HEK293 (cell line): Measurements from ENCODE around the gene SRSF11.

Experiments used
- CTCF ChIA-PET: fragments of 350-600 bp; formaldehyde crosslinking; extraction: SDS; loops from one replicate; lab custom pipeline; 2021; ENCODE audit warnings: antibody characterized with exemption; lab: Yijun Ruan, JAX
- POLR2A ChIA-PET: fragments of 300-600 bp; formaldehyde crosslinking; extraction: SDS; loops from one replicate; lab custom pipeline; 2020; ENCODE audit warnings: antibody characterized with exemption, inconsistent platforms; lab: Yijun Ruan, JAX
- H3K27ac ChIP-seq: fragments of 200-500 bp; sonication (Bioruptor generic); 2 replicates; pipeline ENCODE4 v1.5.1; 2014; ENCODE audit warnings: low read depth, low read length, control low read depth, inconsistent platforms; ENCODE audit errors: extremely low read depth
- H3K36me3 ChIP-seq, 2 experiments: fragments of 200-500 bp in 1 of 2; sonication (Bioruptor generic) in 1 of 2; 1 replicate in 1 of 2; 2 replicates in 1 of 2; pipeline ENCODE4 v1.5.1; 2014 to 2017; ENCODE audit warnings: inconsistent platforms in 2 of 2, low read length in 2 of 2; ENCODE audit not compliant: control insufficient read depth in 2 of 2, insufficient read depth in 1 of 2
- H3K4me1 ChIP-seq: fragments of 200-500 bp; sonication (Bioruptor generic); 2 replicates; pipeline ENCODE4 v1.5.1; 2014; ENCODE audit warnings: mild to moderate bottlenecking, low read length, inconsistent platforms; ENCODE audit not compliant: control insufficient read depth, insufficient read depth
- H3K4me3 ChIP-seq: 2 replicates; pipeline ENCODE4 v1.5.1; 2011; ENCODE audit warnings: low read depth, mild to moderate bottlenecking, control low read depth, low read length, moderate library complexity
- H3K9me3 ChIP-seq: fragments of 200-500 bp; sonication (Bioruptor generic); 2 replicates; pipeline ENCODE4 v1.5.1; 2014; ENCODE audit warnings: low read depth, low read length, inconsistent platforms; ENCODE audit not compliant: control insufficient read depth, insufficient read depth
- GLI2 ChIP-seq: fragments of 450-650 bp; formaldehyde crosslinking; IDR thresholded peaks from 2 replicates; pipeline ENCODE4; 2017; ENCODE audit warnings: missing biosample characterization, missing genetic modification characterization, low read depth, borderline replicate concordance
- KLF1 ChIP-seq: fragments of 450-650 bp; formaldehyde crosslinking; IDR thresholded peaks from 2 replicates; pipeline ENCODE4 v1.5.1; 2016; ENCODE audit warnings: missing biosample characterization, missing genetic modification characterization
- KLF16 ChIP-seq: fragments of 450-650 bp; formaldehyde crosslinking; IDR thresholded peaks from 2 replicates; pipeline ENCODE4 v1.5.1; 2017; ENCODE audit warnings: missing biosample characterization, missing genetic modification characterization
- KLF17 ChIP-seq: fragments of 450-650 bp; formaldehyde crosslinking; IDR thresholded peaks from 2 replicates; pipeline ENCODE4 v1.5.1; 2016; ENCODE audit warnings: missing biosample characterization, missing genetic modification characterization
- OVOL3 ChIP-seq: fragments of 450-650 bp; formaldehyde crosslinking; IDR thresholded peaks from 2 replicates; pipeline ENCODE4 v1.5.1; 2016; ENCODE audit warnings: missing biosample characterization, missing genetic modification characterization
- PATZ1 ChIP-seq: fragments of 450-650 bp; formaldehyde crosslinking; IDR thresholded peaks from 2 replicates; pipeline ENCODE4 v1.5.1; 2016; ENCODE audit warnings: missing biosample characterization, missing genetic modification characterization
- REST ChIP-seq: fragments of 450-650 bp; formaldehyde crosslinking; IDR thresholded peaks from 2 replicates; pipeline ENCODE4 v1.5.1; 2016; ENCODE audit warnings: missing biosample characterization, missing genetic modification characterization
- TSHZ1 ChIP-seq: fragments of 450-650 bp; formaldehyde crosslinking; IDR thresholded peaks from 2 replicates; pipeline ENCODE4 v1.5.1; 2016; ENCODE audit warnings: missing biosample characterization, missing genetic modification characterization, borderline replicate concordance
- ZBTB17 ChIP-seq: fragments of 450-650 bp; formaldehyde crosslinking; IDR thresholded peaks from 2 replicates; pipeline ENCODE4 v1.5.1; 2016; ENCODE audit warnings: missing biosample characterization, missing genetic modification characterization
- ZFP41 ChIP-seq: fragments of 450-650 bp; formaldehyde crosslinking; IDR thresholded peaks from 2 replicates; pipeline ENCODE4 v1.5.1; 2016; ENCODE audit warnings: missing biosample characterization, missing genetic modification characterization, borderline replicate concordance
- ZNF112 ChIP-seq: fragments of 450-650 bp; formaldehyde crosslinking; IDR thresholded peaks from 2 replicates; pipeline ENCODE4 v1.5.0; 2017; ENCODE audit warnings: missing biosample characterization, missing genetic modification characterization
- ZNF146 ChIP-seq: fragments of 450-650 bp; formaldehyde crosslinking; IDR thresholded peaks from 2 replicates; pipeline ENCODE4 v1.5.1; 2016; ENCODE audit warnings: missing biosample characterization, missing genetic modification characterization
- ZNF16 ChIP-seq: fragments of 450-650 bp; formaldehyde crosslinking; IDR thresholded peaks from 2 replicates; pipeline ENCODE4 v1.5.1; 2016; ENCODE audit warnings: low read depth, missing biosample characterization, missing genetic modification characterization
- ZNF19 ChIP-seq: fragments of 450-650 bp; formaldehyde crosslinking; IDR thresholded peaks from 2 replicates; pipeline ENCODE4; 2016; ENCODE audit warnings: missing biosample characterization, missing genetic modification characterization, low read depth
- ZNF239 ChIP-seq: fragments of 450-650 bp; formaldehyde crosslinking; IDR thresholded peaks from 2 replicates; pipeline ENCODE4 v1.5.1; 2016; ENCODE audit warnings: missing biosample characterization, missing genetic modification characterization
- ZNF423 ChIP-seq: fragments of 450-650 bp; formaldehyde crosslinking; IDR thresholded peaks from 2 replicates; pipeline ENCODE4 v1.5.1; 2016; ENCODE audit warnings: missing biosample characterization, missing genetic modification characterization
- ZNF596 ChIP-seq: fragments of 450-650 bp; IDR thresholded peaks from 2 replicates; pipeline ENCODE4 v1.5.0; 2018; ENCODE audit warnings: missing biosample characterization, mild to moderate bottlenecking, missing genetic modification characterization, moderate library complexity
- ZNF623 ChIP-seq: fragments of 450-650 bp; formaldehyde crosslinking; IDR thresholded peaks from 2 replicates; pipeline ENCODE4 v1.5.1; 2016; ENCODE audit warnings: missing biosample characterization, missing genetic modification characterization
- ZNF843 ChIP-seq: fragments of 450-650 bp; formaldehyde crosslinking; IDR thresholded peaks from 2 replicates; pipeline ENCODE4 v1.5.1; 2016; ENCODE audit warnings: missing biosample characterization, missing genetic modification characterization

Gene SRSF11

GRCh38 chr1:70247768-70248167 is 26.6 kb downstream of the SRSF11 start:
- ChIA-PET POLR2A (no interaction called here), CTCF (no interaction called here)
- H3K36me3 ChIP-seq = peaks cover 94 to 100% of the 10 kb centered on the region in 2 experiments
- H3K4me3 ChIP-seq = no peak overlapping the region
- peak; percentile 66; the same call in 1 of the 2 replicates for TF ChIP-seq TSHZ1 (tag by site-specific recombination)
- no peak for TF ChIP-seq KLF16 (tag by site-specific recombination)
- no peak overlapping the region for H3K27ac ChIP-seq
- H3K9me3 ChIP-seq = no peaks in the 10 kb centered on the region
- no peaks in the 10 kb centered on the region for H3K4me1 ChIP-seq

GRCh38 chr1:70248729-70249128 is 27.5 kb downstream of the SRSF11 start:
- CTCF ChIA-PET = interaction anchor here (0.7 kb wide), 1 partner anchor 1805 kb away, joined by 3 read pairs; no protein-coding TSS in a partner anchor
- Histone ChIP-seq H3K27ac (no peak overlapping the region), H3K4me3 (no peak overlapping the region), H3K9me3 (no peaks in the 10 kb centered on the region), H3K4me1 (no peaks in the 10 kb centered on the region), H3K36me3 (peaks cover 88 to 96% of the 10 kb centered on the region in 2 experiments)
- TF ChIP-seq REST (tag by site-specific recombination) = no peak
- TF ChIP-seq KLF1 (tag by site-specific recombination) = no peak
- no peak for TF ChIP-seq KLF17 (tag by site-specific recombination)
- TF ChIP-seq ZNF623 (tag by site-specific recombination) = no peak
- TF ChIP-seq ZNF16 (tag by site-specific recombination) = no peak
- TF ChIP-seq ZNF239 (tag by site-specific recombination) = no peak
- no peak for TF ChIP-seq TSHZ1 (tag by site-specific recombination)
- TF ChIP-seq ZNF423 (tag by site-specific recombination) = no peak
- no peak for TF ChIP-seq ZNF19
- TF ChIP-seq ZFP41 (tag by site-specific recombination) = no peak
- no peak for TF ChIP-seq ZBTB17 (tag by site-specific recombination)
- TF ChIP-seq ZNF146 (tag by site-specific recombination) = no peak
- TF ChIP-seq ZNF596 (tag by site-specific recombination) = no peak
- TF ChIP-seq PATZ1 (tag by site-specific recombination) = no peak
- TF ChIP-seq ZNF112 (tag by site-specific recombination) = no peak
- no peak for TF ChIP-seq GLI2 (tag by site-specific recombination)
- TF ChIP-seq ZNF843 (tag by site-specific recombination) = no peak
- TF ChIP-seq OVOL3 (tag by site-specific recombination) = no peak
- POLR2A ChIA-PET = no interaction called here
